Measurements from ENCODE around the gene NNMT.

- TF ChIP-seq ZNF282 (CRISPR knock-in tag; IDR thresholded peaks at IDR 0.05) (no peak), SIN3A (IDR thresholded peaks at IDR 0.05; ENCODE audit: borderline replicate concordance in 2 of 2, control insufficient read depth in 1 of 2, low read depth in 2 of 2, low read length in 2 of 2) (no peak), ATF2 (CRISPR knock-in tag; IDR thresholded peaks at IDR 0.05) (no peak), IRF2 (CRISPR knock-in tag; IDR thresholded peaks at IDR 0.05) (no peak), ZNF76 (CRISPR knock-in tag; IDR thresholded peaks at IDR 0.05; ENCODE audit: borderline replicate concordance) (no peak), USF1 (CRISPR knock-in tag; IDR thresholded peaks at IDR 0.05) (no peak), ZNF561 (CRISPR knock-in tag; conservative IDR thresholded peaks at IDR 0.05) (no peak), POLR2A (conservative IDR thresholded peaks at IDR 0.05) (no peak)
Measured at GRCh38 chr11:114254571-114255146, 41.5 kb upstream of the NNMT start.

Data from K562 (cell line).